Spleen (tissue), 7 donors: ENCODE results near the gene AP5Z1.

Experiments
- CTCF ChIP-seq, 11 experiments: fragments of 200-600 bp in 7 of 11; fragments of 450-650 bp in 4 of 11; sonication (generic) in 4 of 11; IDR thresholded peaks in 8 of 11; conservative IDR thresholded peaks in 3 of 11; 1 replicate in 7 of 11; 2 replicates in 4 of 11; pipeline versions ENCODE4 v1.4.0 to v1.8.0; 2016 to 2021; ENCODE audit warnings: antibody characterized with exemption in 11 of 11, inconsistent platforms in 4 of 11, mild to moderate bottlenecking in 1 of 11
- POLR2AphosphoS5 ChIP-seq, 3 donors: sonication (generic); formaldehyde crosslinking; IDR thresholded peaks; one replicate each; pipeline ENCODE4 v1.5.1; 2017; ENCODE audit warnings: antibody characterized with exemption in 3 of 3
- donor health status: DM: no; HTN: no; CAD: no; lungs with moderate emphysema.
- donor health status: DM: no; HTN: no; CAD: no.
- donor health status: DM: no; HTN: no; CAD: no.

DNA sequence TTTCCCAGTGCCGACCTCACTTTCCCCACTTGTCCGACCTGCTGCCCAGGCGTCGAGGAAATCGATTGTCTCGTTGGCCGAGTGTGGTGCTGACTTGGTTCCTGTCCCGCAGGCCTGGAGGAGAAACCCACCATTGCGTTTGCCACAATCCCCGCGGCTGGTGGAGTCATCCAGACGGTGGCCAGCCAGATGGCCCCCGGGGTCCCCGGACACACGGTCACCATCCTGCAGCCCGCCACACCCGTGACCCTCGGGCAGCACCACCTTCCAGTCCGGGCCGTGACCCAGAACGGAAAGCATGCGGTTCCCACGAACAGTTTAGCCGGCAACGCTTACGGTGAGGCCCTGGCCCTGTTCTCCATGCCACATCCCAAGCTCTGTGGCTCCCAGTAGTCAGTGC is 14.5 kb upstream of the AP5Z1 start:
- no peak for TF ChIP-seq CTCF (IDR thresholded peaks at IDR 0.05 in 8 of 11, conservative IDR thresholded peaks at IDR 0.05 in 3 of 11)
- peak in 1 of 3 donors; percentile 51 for TF ChIP-seq POLR2AphosphoS5 (IDR thresholded peaks at IDR 0.05)
